HG03135 (cell line): ENCODE results near the gene OVOL3.

Experiments used
- ATAC-seq: cut with Tn5 transposase; IDR thresholded peaks from one replicate; pipeline ENCODE4 v1.9.1; 2021; ENCODE audit warnings: mild to moderate bottlenecking, moderate library complexity; ENCODE audit not compliant: unreplicated experiment

Gene OVOL3

DNA sequence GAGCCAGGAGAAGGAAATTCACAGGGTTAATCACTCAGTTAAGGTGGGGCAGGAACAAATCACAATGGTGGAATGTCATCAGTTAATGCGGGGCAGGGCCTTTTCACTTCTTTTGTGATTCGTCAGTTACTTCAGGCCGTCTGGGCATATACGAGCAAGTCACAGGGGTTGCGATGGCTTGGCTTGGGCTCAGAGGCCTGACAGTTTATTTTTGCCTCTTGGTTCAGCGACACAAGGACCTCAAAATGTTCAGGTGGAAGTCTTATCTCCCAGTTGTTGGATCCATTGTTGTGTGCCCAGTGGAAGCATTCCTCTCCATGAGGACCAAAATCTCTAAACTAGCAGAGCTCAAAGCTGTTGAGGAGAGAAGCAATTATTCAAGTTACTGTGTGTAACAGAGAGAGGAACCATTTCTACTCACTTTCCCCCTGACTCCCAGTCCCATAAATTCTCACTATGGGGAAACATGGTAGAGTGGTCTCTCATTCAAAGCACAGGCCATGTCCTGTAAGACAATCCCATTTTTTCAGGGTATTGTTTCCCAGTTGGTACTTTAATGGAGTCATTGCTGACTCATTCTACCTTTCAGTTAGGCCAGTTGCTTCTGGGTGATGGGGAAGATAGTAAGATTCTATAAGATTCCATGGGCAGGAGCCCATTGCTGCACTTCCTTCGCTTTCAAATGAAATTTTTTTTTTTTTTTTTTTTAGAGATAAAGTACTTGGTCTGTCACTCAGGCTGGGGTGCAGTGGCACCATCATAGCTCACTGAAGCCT lies 50.1 kb downstream of the OVOL3 start:
- ATAC-seq, result no peak
